ENCODE results near the gene TUFT1. TPM values are rescaled to one million over a fixed set of nuclear protein-coding genes. Genes with fewer than 3 reads are reported as not detected.

The TUFT1 gene
- total RNA-seq, 1 experiment from 2014 or later: 2.6 TPM

DNA sequence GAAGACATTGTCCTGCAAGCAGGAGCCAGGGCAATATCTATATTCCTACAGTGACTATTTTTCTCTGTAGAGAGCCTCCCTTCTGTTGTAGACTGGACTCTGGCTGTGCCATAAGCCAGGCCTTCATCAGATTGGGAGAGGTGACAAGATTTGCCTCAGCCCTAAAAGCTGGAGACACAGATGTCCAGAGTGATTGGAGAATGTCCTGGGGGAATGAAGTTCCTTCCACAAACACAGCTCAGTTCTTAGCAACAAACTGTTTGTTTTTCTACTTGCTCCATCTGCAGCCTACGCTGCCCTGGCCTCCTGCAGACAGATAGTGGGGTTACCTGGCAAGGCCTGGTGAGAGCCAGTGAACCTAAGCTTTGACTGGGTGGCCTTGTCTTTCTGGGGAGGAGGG is 41.8 kb downstream of the TUFT1 start:
- no peaks in the 10 kb centered on the region for H3K36me3 ChIP-seq (ENCODE audit: insufficient read depth, low read length, poor library complexity, severe bottlenecking)
- intact Hi-C loops (cut with micrococcal nuclease; ENCODE audit: unreplicated experiment): no loop called here
- no TSS peak for BruUV-seq (replicated peaks)
- DNase-seq (ENCODE audit: low spot score): no peak
- no peak overlapping the region for H3K4me3 ChIP-seq (ENCODE audit: low read depth, low read length, poor library complexity, severe bottlenecking)
- TF ChIP-seq, protein P1, sequence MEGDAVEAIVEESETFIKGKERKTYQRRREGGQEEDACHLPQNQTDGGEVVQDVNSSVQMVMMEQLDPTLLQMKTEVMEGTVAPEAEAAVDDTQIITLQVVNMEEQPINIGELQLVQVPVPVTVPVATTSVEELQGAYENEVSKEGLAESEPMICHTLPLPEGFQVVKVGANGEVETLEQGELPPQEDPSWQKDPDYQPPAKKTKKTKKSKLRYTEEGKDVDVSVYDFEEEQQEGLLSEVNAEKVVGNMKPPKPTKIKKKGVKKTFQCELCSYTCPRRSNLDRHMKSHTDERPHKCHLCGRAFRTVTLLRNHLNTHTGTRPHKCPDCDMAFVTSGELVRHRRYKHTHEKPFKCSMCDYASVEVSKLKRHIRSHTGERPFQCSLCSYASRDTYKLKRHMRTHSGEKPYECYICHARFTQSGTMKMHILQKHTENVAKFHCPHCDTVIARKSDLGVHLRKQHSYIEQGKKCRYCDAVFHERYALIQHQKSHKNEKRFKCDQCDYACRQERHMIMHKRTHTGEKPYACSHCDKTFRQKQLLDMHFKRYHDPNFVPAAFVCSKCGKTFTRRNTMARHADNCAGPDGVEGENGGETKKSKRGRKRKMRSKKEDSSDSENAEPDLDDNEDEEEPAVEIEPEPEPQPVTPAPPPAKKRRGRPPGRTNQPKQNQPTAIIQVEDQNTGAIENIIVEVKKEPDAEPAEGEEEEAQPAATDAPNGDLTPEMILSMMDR (conservative IDR thresholded peaks at IDR 0.05; ENCODE audit: low read depth, low read length): no peak
- no peak for TF ChIP-seq EZH2 (IDR thresholded peaks at IDR 0.05; ENCODE audit: borderline replicate concordance, low read depth, low read length, poor library complexity, severe bottlenecking)
- ChIA-PET POLR2A (ENCODE audit: low non-redundant PET) (no interaction called here), CTCF (no interaction called here)
- no peaks in the 10 kb centered on the region for H3K9me3 ChIP-seq (ENCODE audit: low read depth, low read length, poor library complexity, severe bottlenecking)
- no peaks in the 10 kb centered on the region for H3K27me3 ChIP-seq (replicated peaks; ENCODE audit: insufficient read depth, low read depth, low read length, poor library complexity)
- no peaks in the 10 kb centered on the region for H3K4me1 ChIP-seq (ENCODE audit: insufficient read depth, low read length, poor library complexity, severe bottlenecking)
- no peak overlapping the region for H3K27ac ChIP-seq (ENCODE audit: low read depth, low read length, poor library complexity, severe bottlenecking)

DNA sequence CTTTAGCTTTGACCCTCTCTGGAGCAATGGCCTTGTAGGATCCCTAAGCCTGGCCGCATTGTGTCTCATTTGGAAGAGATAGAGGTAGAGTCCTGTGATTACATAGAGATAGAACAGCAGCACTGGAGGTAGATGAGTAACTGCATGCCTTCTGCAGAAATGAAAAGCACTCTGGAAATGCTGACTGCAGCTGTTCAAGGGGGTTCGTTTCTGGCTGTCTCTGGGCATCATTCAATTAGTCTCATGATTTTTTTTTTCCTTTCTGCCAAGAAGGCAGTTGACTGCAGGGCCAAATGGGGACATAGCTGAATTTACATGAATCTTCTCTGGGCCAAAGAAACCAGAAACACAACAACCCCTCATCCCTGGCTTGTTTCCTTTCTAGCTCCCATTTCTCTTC is 43.7 kb downstream of the TUFT1 start:
- Histone ChIP-seq H3K9me3 (ENCODE audit: low read depth, low read length, poor library complexity, severe bottlenecking) (no peaks in the 10 kb centered on the region), H3K27ac (ENCODE audit: low read depth, low read length, poor library complexity, severe bottlenecking) (no peak overlapping the region)
- BruUV-seq (replicated peaks): no TSS peak

DNA sequence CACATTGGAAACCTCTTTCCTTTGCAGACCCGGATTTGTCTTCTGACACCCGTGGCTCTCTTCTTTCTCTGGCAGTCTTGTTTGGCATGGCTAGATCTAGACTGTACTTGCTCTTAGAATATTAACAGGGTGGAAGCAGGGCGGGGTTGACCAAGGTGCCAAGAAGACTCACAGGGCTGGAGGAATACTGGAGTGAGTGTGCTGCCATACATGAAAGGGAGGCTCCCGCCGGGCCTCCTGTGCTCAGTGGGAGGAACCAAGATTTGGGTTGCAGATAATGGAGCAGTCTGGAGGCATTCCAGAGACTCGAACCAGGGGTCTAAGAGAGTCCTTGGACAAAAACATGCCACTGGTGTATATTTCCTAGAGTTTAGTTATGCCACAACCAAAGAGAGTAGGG is 44.2 kb downstream of the TUFT1 start:
- no peak overlapping the region for H3K4me3 ChIP-seq (ENCODE audit: low read depth, low read length, poor library complexity, severe bottlenecking)
- DNase-seq (ENCODE audit: low spot score): no peak
- TF ChIP-seq, protein P1 (conservative IDR thresholded peaks at IDR 0.05; ENCODE audit: low read depth, low read length): no peak
- no peak for TF ChIP-seq EZH2 (IDR thresholded peaks at IDR 0.05; ENCODE audit: borderline replicate concordance, low read depth, low read length, poor library complexity, severe bottlenecking)
- CTCF ChIA-PET: no interaction called here
- no peaks in the 10 kb centered on the region for H3K4me1 ChIP-seq (ENCODE audit: insufficient read depth, low read length, poor library complexity, severe bottlenecking)
- POLR2A ChIA-PET (ENCODE audit: low non-redundant PET): no interaction called here
- H3K9me3 ChIP-seq (ENCODE audit: low read depth, low read length, poor library complexity, severe bottlenecking): no peaks in the 10 kb centered on the region
- intact Hi-C loops (cut with micrococcal nuclease; ENCODE audit: unreplicated experiment): no loop called here
- H3K36me3 ChIP-seq (ENCODE audit: insufficient read depth, low read length, poor library complexity, severe bottlenecking): no peaks in the 10 kb centered on the region
- no TSS peak for BruUV-seq (replicated peaks)
- H3K27me3 ChIP-seq (replicated peaks; ENCODE audit: insufficient read depth, low read depth, low read length, poor library complexity): no peaks in the 10 kb centered on the region
- no peak overlapping the region for H3K27ac ChIP-seq (ENCODE audit: low read depth, low read length, poor library complexity, severe bottlenecking)

More for the DNA sequence above, 43.7 kb downstream of the TUFT1 start:
- H3K4me3 ChIP-seq (ENCODE audit: low read depth, low read length, poor library complexity, severe bottlenecking): no peak overlapping the region
- H3K36me3 ChIP-seq (ENCODE audit: insufficient read depth, low read length, poor library complexity, severe bottlenecking): no peaks in the 10 kb centered on the region
- DNase-seq (ENCODE audit: low spot score): no peak
- CTCF ChIA-PET: no interaction called here
- POLR2A ChIA-PET (ENCODE audit: low non-redundant PET): no interaction called here
- intact Hi-C loops (cut with micrococcal nuclease; ENCODE audit: unreplicated experiment): no loop called here
- TF ChIP-seq, protein P1 (conservative IDR thresholded peaks at IDR 0.05; ENCODE audit: low read depth, low read length): no peak
- no peak for TF ChIP-seq EZH2 (IDR thresholded peaks at IDR 0.05; ENCODE audit: borderline replicate concordance, low read depth, low read length, poor library complexity, severe bottlenecking)
- H3K27me3 ChIP-seq (replicated peaks; ENCODE audit: insufficient read depth, low read depth, low read length, poor library complexity): no peaks in the 10 kb centered on the region
- H3K4me1 ChIP-seq (ENCODE audit: insufficient read depth, low read length, poor library complexity, severe bottlenecking): no peaks in the 10 kb centered on the region

All from A673 (cell line).